NCI-H1417 treated with DMSO at 0.1 percent for 48 hours (cell line): Measurements from ENCODE around the gene TPPP.
A peak's percentile ranks its signal among the peaks of the same experiment; 100 is the strongest.

Experiments used
- DNase-seq: peaks from one replicate; lab custom pipeline; 2025; lab: John Stamatoyannopoulos, UW

Gene TPPP

DNA sequence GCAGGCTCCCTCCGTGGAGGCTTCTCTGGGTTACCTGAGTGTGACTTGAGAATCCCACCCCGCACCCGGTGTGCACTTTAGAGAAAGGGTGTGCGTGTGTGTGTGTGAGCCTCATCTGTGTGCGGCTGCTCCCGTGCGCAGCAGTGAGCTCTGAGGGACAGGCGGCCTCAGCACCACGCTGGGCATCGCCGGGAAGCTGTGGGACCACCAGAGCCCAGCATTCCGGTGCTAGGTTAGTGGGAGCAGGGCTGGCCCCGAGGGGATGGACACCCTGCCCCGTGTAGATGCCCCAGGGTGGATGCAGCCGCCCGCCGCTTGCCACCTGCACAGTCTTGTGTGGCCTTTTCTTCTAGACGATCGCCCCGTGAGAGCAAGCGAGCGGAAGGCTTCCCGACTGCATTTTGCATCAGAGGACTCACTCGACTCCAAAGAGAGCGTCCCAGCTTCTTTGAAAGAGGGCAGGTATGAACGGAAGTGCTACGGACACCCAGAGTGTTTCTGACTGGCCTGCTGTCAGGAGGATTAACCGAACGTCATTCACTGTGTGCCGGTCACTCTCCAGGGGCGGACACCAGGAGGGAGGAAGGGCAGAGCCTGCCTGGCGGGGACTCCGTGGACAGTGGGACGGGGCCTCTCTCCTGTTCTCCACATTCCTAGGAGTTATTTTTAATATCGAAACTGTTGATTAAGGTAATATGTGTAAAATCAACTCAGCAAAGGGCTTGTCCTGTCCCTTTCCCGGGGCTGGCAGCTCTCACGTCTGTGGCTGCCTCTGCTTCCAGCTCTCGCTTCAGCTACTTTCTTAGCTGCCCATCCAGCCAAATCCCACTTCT lies 68.8 kb downstream of the TPPP start:
- no peak for DNase-seq

DNA sequence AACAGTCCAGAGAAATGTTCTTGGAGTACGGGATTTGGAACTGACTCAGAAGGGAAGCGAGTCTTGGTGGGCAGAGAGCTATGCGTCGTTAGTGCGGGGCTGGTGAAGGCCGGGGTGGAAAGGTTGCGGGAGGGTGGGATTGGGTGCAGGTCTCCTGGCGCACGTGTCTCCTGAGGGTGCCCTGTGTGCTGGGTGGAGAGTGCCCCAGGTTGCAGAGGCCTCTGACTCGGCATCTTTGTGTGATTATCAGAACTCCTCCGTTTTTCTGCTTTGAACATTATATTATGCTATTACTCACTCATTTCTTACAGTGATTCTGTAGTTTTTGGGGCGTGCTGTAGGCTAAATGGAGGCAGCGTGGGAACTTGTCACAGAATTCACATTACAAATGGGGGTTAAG lies 69.6 kb downstream of the TPPP start:
- DNase-seq = no peak

DNA sequence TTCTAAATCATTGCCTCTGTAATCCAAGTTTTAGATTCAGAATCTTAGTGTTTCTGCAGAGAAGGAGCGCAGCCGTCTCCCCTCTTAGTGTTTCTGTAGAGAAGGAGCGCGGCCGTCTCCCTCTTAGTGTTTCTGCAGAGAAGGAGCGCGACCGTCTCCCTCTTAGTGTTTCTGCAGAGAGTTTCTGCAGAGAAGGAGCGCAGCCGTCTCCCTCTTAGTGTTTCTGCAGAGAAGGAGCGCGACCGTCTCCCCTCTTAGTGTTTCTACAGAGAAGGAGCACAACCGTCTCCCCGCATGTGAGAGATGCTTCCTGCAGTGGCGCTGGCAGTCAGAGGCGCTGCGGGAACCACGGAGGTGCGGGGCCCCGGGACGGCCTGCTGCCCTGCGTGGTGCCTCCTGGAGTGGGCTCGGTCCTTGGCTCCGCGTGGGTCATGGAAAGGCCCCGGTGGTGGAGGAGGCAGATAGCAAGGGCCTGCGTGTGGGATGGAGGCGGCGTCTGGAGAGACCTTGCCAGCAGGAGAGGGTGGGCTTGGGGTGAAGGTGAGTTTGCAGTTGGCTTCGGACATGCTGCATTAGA lies 70.1 kb downstream of the TPPP start:
- no peak for DNase-seq

- no peak for DNase-seq
Observed at GRCh38 chr5:622359-622758, 70.8 kb downstream of the TPPP start.

- DNase-seq = no peak
Observed at GRCh38 chr5:621341-621761, 71.8 kb downstream of the TPPP start.

- DNase-seq = no peak
Observed at GRCh38 chr5:620586-621180, 72.5 kb downstream of the TPPP start.

DNA sequence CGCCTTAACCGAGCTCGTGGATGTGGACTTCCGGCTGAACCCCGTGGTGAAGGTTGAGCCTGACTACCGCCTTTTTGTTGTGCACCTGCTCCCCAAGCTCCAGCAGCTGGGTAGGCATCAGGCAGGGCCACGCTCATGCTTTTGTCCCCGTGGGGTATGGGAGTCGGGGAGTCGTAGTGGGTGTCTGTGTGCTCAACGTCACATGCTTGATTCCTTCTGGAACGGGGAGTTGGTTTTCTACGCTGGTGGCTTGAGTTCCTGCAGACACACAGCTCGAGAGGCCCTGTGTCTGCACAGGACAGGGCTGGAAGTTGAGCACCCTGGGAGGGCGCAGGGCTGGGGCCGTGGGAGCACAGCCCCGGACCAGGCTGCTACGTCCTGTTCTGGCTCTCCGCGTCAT lies 73.0 kb downstream of the TPPP start:
- no peak for DNase-seq

- DNase-seq = no peak
Observed at GRCh38 chr5:619444-619843, 73.7 kb downstream of the TPPP start.

GRCh38 chr5:618450-618849 lies 74.7 kb downstream of the TPPP start:
- no peak for DNase-seq

GRCh38 chr5:617896-618295 lies 75.3 kb downstream of the TPPP start:
- DNase-seq = no peak

DNA sequence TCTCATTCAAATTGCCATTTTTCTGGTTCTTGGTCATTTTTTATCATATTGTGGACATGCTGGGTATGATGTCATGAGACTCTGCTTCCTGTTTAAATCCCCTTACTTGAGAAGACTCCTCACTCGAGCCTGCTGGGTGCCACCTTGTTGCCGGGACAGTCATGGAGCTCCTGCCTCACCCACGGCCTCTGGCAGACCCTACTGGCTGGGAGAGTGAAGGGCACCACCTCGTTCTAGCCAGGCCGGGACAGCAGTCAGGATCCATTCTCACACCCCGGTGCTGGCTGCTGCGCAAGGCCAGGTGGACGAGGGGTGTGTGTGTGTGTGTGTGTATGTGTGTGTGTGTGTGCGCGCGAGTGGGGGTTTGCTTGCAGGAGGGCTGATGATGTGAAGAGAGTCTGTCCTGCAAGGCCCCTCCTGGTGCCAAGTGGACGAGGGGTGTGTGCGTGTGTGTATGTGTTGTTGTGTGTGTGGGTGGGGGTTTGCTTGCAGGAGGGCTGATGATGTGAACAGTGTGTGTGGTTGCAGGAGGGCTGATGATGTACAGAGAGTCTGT lies 76.6 kb downstream of the TPPP start:
- DNase-seq = no peak

- DNase-seq = no peak
Observed at GRCh38 chr5:612498-613424, 80.4 kb downstream of the TPPP start.

DNA sequence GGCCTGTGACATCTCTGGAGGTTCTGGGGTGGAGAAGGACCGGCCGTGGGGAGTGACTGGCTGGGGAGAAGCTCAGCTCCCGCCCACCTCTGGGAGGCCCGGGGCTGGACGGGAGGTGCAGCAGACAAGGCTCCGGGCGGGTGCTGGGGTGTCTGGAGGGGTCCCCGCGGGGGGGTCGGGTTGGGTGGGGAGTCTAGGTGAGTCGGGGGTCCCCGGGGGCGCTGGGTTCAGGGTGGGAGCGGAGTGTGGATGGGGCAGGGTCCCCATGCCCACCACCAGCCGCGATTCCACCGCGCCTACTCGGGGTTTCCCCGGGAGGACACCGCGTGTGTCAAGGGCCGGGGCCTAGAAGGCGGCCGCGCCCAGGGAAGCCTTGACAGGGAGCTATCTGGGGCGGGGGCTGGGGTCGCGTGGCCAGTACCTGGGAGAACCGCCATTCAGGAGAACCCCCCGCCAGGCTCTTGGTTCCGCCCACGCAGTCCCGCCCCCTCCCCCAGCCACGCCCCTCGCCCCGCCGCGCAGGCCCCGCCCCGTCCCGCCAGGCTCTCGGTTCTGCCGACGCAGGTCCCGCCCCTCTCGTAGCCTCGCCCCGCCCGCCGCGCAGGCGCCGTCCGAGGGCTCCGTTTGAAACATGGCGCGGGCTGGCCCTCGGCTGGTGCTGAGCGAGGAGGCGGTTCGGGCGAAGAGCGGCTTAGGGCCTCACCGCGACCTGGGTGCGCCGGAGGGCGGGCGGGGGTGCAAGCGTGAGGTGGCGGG lies 81.2 kb downstream of the TPPP start, which contains the start of gene CEP72:
CEP72 (plus strand) TSS at position 610 of the 756 bp plus-strand sequence; CDS start at position 632, 22 bp downstream.
- peak; percentile 72 for DNase-seq

GRCh38 chr5:610744-611730 lies 82.1 kb downstream of the TPPP start:
- DNase-seq = no peak

- DNase-seq = no peak
Observed at GRCh38 chr5:610011-610743, 83.0 kb downstream of the TPPP start.
